CD4-positive, CD25-positive, alpha-beta regulatory T cell (primary cell): ENCODE measurements around the gene ABCA13. TPM values are rescaled to one million over a fixed set of nuclear protein-coding genes. Genes with fewer than 3 reads are reported as not detected.

ENCODE experiments used
- ATAC-seq, 2 donors: fragments of 150-1000 bp; cut with Tn5 transposase; one replicate each; pipeline ENCODE4 v1.10.0; 2021; ENCODE audit warnings: low read depth in 2 of 2, moderate number of reproducible peaks in 2 of 2, moderate library complexity in 1 of 2
- DNase-seq, 3 donors: peaks; one replicate each; pipeline versions ENCODE4 v3.0.0 to v3.0.0-alpha.2; 2012 to 2022; ENCODE audit warnings: mixed read lengths in 1 of 3
- H3K27ac ChIP-seq: one replicate; pipeline ENCODE4 v1.7.0; 2013; ENCODE audit warnings: mild to moderate bottlenecking, low read length; ENCODE audit not compliant: insufficient read depth, poor library complexity, severe bottlenecking
- H3K27me3 ChIP-seq: one replicate; pipeline ENCODE4 v1.7.0; 2013; ENCODE audit warnings: low read length; ENCODE audit not compliant: control insufficient read depth, insufficient read depth
- H3K36me3 ChIP-seq: one replicate; pipeline ENCODE4 v1.7.0; 2013; ENCODE audit warnings: mild to moderate bottlenecking, low read length, moderate library complexity; ENCODE audit not compliant: control insufficient read depth, insufficient read depth
- H3K4me1 ChIP-seq: 2 replicates; pipeline ENCODE4 v1.7.0; 2013; ENCODE audit warnings: mild to moderate bottlenecking, low read length; ENCODE audit not compliant: insufficient read depth, control insufficient read depth, poor library complexity, severe bottlenecking
- H3K4me3 ChIP-seq: one replicate; pipeline ENCODE4 v1.7.0; 2013; ENCODE audit warnings: low read depth, mild to moderate bottlenecking, low read length, moderate library complexity
- H3K9me3 ChIP-seq, 2 experiments: 1 replicate in 1 of 2; 2 replicates in 1 of 2; pipeline ENCODE4 v1.7.0; 2013; ENCODE audit warnings: low read length in 2 of 2, mild to moderate bottlenecking in 1 of 2, moderate library complexity in 1 of 2; ENCODE audit not compliant: control insufficient read depth in 2 of 2
- H3K27ac Mint-ChIP-seq, 3 donors: one replicate each; pipeline ENCODE4 v1.8.0; 2020 to 2022; ENCODE audit warnings: mild to moderate bottlenecking in 3 of 3, mixed read lengths in 3 of 3, moderate library complexity in 2 of 3
- H3K27me3 Mint-ChIP-seq: one replicate; pipeline ENCODE4 v1.8.0; 2022; ENCODE audit warnings: mild to moderate bottlenecking, mixed read lengths
- H3K36me3 Mint-ChIP-seq: one replicate; pipeline ENCODE4 v1.8.0; 2020; ENCODE audit warnings: mixed read lengths
- H3K4me1 Mint-ChIP-seq, 4 donors: one replicate each; pipeline ENCODE4 v1.8.0; 2020 to 2022; ENCODE audit warnings: mixed read lengths in 4 of 4, mild to moderate bottlenecking in 1 of 4
- H3K4me3 Mint-ChIP-seq, 4 donors: one replicate each; pipeline ENCODE4 v1.8.0; 2020 to 2022; ENCODE audit warnings: mild to moderate bottlenecking in 4 of 4, mixed read lengths in 4 of 4, moderate library complexity in 3 of 4
- H3K9me3 Mint-ChIP-seq, 7 donors: one replicate each; pipeline ENCODE4 v1.8.0; 2020 to 2022; ENCODE audit warnings: mixed read lengths in 7 of 7, mild to moderate bottlenecking in 3 of 7, moderate library complexity in 2 of 7
- polyA plus RNA-seq, 4 donors: library from polyadenylated mRNA; unstranded; fragments of 300-500 nt; fragmentation: Illumina TruSeq; gene quantifications; one replicate each; pipeline ENCODE4 v1.2.3, GENCODE V29; 2021
- total RNA-seq: library from RNA; stranded (reverse); gene quantifications from one replicate; pipeline ENCODE4 v1.2.3, GENCODE V29; 2022

The ABCA13 gene
- total and polyA plus RNA-seq, 5 donors from 2014 or later = 1.1 TPM; not detected in 4

DNA sequence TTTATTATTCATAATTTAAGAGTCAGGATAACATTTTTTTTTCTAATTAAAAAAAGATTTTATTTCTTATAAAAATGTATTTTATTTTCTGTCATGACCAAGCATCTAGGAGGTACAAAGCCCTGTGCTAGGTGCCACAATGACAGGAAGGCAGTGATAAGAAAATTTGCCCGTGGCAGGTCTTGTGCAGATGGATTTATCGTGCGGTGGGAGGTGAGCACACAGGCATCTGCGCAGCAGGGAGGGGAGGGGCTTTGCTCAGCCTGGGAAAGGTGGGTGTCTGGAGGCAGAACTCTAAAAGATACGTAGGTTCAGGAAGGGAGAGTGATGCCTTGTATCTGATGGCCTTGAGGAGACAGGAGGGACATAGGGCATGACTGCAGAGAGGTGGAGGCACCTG, 115.6 kb downstream of the ABCA13 start:
- Mint-ChIP-seq H3K4me3 (no peak overlapping the region), H3K9me3 (peaks cover 0 to 4% (median 0%) of the 10 kb centered on the region in 7 donors), H3K36me3 (no peaks in the 10 kb centered on the region), H3K27ac (no peak overlapping the region), H3K4me1 (no peaks in the 10 kb centered on the region), H3K27me3 (peaks cover 11% of the 10 kb centered on the region)
- no peak for DNase-seq
- Histone ChIP-seq H3K36me3 (no peaks in the 10 kb centered on the region), H3K9me3 (no peaks in the 10 kb centered on the region), H3K27ac (no peak overlapping the region), H3K27me3 (no peaks in the 10 kb centered on the region), H3K4me1 (no peaks in the 10 kb centered on the region), H3K4me3 (no peak overlapping the region)
- ATAC-seq = no peak

DNA sequence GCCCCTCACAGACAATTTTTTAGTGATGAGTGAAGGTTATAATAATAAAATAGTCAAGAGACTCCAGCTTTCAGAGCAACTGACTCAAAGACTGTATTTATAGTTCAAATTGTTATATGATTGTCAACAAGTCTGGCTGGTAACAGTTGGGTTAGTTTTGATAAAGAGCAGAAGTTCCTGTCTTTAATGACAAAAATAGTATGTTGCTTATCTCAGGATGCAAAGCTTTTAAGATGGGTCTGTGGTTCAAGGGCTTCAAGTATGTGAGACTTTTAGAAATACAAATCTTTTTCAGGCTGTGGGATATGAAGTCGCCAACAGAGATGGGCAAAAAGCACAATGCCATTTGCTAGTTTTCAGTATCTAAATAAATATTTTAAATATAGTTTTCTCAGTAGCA, 118.4 kb downstream of the ABCA13 start:
- no peaks in the 10 kb centered on the region for H3K9me3 ChIP-seq
- Mint-ChIP-seq H3K4me3 (no peak overlapping the region), H3K27me3 (peaks cover 7% of the 10 kb centered on the region), H3K36me3 (no peaks in the 10 kb centered on the region), H3K27ac (no peak overlapping the region), H3K4me1 (no peaks in the 10 kb centered on the region), H3K9me3 (peaks cover 0 to 4% (median 0%) of the 10 kb centered on the region in 7 donors)
- H3K27ac ChIP-seq = no peak overlapping the region
- no peak overlapping the region for H3K4me3 ChIP-seq
- no peaks in the 10 kb centered on the region for H3K36me3 ChIP-seq
- DNase-seq (no peak), ATAC-seq (no peak)
- no peaks in the 10 kb centered on the region for H3K4me1 ChIP-seq
- H3K27me3 ChIP-seq = no peaks in the 10 kb centered on the region

DNA sequence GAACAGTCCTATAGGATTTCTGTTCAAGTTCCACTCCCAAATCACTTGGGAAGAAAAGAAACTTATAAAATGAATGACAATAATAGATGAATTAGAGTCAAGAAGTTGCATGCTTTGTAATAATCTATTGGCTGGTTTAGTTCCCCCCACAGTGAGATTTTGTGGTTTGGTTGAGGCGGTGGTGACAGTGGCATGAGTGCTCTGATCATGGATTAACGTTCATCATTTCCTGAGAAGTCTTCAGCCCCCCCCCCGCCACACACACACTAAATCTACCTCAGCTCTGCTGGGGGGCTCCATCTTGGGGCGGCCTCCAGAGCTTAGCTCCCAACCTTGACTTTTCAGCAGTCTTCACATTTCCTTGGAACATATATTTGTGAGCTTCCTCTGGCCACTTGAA, 121.7 kb downstream of the ABCA13 start:
- ATAC-seq (no peak), DNase-seq (no peak)
- no peaks in the 10 kb centered on the region for H3K4me1 Mint-ChIP-seq
- peak overlapping the region in 1 of 3 donors; percentile 7 for H3K27ac Mint-ChIP-seq
- Histone ChIP-seq H3K4me1 (no peaks in the 10 kb centered on the region), H3K36me3 (no peaks in the 10 kb centered on the region), H3K4me3 (no peak overlapping the region), H3K9me3 (no peaks in the 10 kb centered on the region), H3K27me3 (no peaks in the 10 kb centered on the region), H3K27ac (no peak overlapping the region)
- H3K36me3 Mint-ChIP-seq = no peaks in the 10 kb centered on the region
- no peak overlapping the region for H3K4me3 Mint-ChIP-seq
- H3K27me3 Mint-ChIP-seq = no peaks in the 10 kb centered on the region
- H3K9me3 Mint-ChIP-seq = peaks cover 0 to 2% (median 0%) of the 10 kb centered on the region in 7 donors

DNA sequence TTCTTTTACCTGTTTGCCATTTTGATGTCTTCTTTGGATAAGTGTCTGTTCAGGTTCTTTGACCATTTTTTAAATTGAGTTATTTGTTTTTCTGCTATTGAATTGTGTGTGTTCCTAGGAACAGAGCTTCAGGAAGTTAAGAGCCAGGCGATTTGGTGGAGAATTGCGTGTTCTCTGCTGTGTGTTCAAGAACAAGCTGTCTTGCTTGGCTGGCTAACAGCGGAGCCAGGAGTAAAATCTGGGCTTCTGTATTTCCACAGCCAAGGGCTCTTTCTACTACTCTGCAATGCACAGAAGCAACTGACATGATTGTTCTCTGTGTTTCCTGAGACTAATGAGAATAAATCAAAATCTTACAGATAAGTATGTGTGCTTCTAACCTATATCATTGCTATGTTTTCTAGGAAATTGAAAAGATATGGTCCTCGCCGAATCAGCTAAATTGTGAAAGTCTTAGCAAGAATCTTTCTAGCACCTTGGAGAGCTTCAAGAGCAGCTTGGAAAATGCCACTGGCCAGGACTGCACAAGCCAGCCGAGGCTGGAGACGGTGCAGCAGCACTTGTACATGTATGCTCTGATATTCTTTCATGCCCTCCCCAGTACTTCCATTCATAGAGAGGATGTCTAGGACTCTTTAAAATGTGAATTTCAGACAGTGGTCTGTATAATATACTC, 124.2 kb downstream of the ABCA13 start:
- Histone ChIP-seq H3K4me1 (no peaks in the 10 kb centered on the region), H3K36me3 (no peaks in the 10 kb centered on the region), H3K9me3 (no peaks in the 10 kb centered on the region), H3K27ac (no peak overlapping the region), H3K27me3 (no peaks in the 10 kb centered on the region), H3K4me3 (no peak overlapping the region)
- Mint-ChIP-seq H3K9me3 (peaks cover 0 to 4% (median 0%) of the 10 kb centered on the region in 7 donors), H3K27ac (no peak overlapping the region), H3K36me3 (no peaks in the 10 kb centered on the region), H3K4me1 (no peaks in the 10 kb centered on the region), H3K27me3 (no peaks in the 10 kb centered on the region), H3K4me3 (no peak overlapping the region)
- DNase-seq (no peak), ATAC-seq (no peak)

DNA sequence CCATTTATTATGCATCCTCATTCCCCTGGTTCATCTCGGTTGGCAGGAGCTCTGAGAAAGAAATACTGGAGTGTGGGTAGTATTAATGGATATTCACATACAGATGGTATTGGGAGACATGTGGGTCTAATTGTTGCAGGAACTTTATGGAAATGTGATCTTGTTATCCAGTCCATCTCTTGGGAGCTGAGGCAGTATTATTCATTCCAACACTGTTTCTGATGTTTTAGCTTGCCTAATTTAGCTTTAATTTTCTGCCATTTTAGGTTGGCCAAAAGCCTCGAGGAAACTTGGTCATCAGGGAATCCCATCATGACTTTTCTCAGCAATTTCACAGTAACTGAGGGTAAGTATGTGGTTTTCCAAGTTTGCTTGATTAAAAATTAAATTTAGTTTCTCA, 125.7 kb downstream of the ABCA13 start:
- no peak for ATAC-seq
- Histone ChIP-seq H3K9me3 (no peaks in the 10 kb centered on the region), H3K36me3 (no peaks in the 10 kb centered on the region), H3K27me3 (no peaks in the 10 kb centered on the region), H3K4me1 (no peaks in the 10 kb centered on the region), H3K4me3 (no peak overlapping the region), H3K27ac (no peak overlapping the region)
- DNase-seq = no peak
- peaks cover 0 to 4% (median 0%) of the 10 kb centered on the region in 7 donors for H3K9me3 Mint-ChIP-seq
- H3K4me3 Mint-ChIP-seq = no peak overlapping the region
- H3K4me1 Mint-ChIP-seq = no peaks in the 10 kb centered on the region
- no peaks in the 10 kb centered on the region for H3K27me3 Mint-ChIP-seq
- no peaks in the 10 kb centered on the region for H3K36me3 Mint-ChIP-seq
- H3K27ac Mint-ChIP-seq = no peak overlapping the region

DNA sequence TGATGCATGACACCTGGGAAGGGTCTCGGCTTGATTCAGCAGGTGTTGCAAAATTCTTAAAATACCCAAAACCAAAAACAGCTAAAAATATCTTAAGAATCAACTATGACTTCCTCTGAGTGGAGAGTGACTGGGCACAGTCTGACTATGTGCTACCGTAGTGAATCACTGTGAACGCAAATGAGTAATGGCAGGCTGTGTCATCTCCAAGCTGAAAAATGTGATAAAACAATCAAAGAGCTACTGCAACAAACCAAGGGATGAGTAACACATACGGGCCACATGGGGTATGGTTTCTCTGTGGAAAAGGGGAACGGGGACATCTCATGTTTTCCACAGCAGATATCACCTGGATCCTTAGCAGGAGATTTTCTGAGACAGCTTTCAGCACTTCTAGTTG, 127.5 kb downstream of the ABCA13 start:
- peak in 1 of 3 donors; percentile 7 for DNase-seq
- Histone ChIP-seq H3K4me1 (no peaks in the 10 kb centered on the region), H3K27me3 (no peaks in the 10 kb centered on the region), H3K9me3 (no peaks in the 10 kb centered on the region), H3K27ac (no peak overlapping the region), H3K36me3 (no peaks in the 10 kb centered on the region), H3K4me3 (no peak overlapping the region)
- no peak overlapping the region for H3K27ac Mint-ChIP-seq
- no peak for ATAC-seq
- H3K27me3 Mint-ChIP-seq = peaks cover 6% of the 10 kb centered on the region
- H3K4me3 Mint-ChIP-seq = no peak overlapping the region
- no peaks in the 10 kb centered on the region for H3K4me1 Mint-ChIP-seq
- H3K9me3 Mint-ChIP-seq = peaks cover 0 to 3% (median 0%) of the 10 kb centered on the region in 7 donors
- H3K36me3 Mint-ChIP-seq = no peaks in the 10 kb centered on the region

DNA sequence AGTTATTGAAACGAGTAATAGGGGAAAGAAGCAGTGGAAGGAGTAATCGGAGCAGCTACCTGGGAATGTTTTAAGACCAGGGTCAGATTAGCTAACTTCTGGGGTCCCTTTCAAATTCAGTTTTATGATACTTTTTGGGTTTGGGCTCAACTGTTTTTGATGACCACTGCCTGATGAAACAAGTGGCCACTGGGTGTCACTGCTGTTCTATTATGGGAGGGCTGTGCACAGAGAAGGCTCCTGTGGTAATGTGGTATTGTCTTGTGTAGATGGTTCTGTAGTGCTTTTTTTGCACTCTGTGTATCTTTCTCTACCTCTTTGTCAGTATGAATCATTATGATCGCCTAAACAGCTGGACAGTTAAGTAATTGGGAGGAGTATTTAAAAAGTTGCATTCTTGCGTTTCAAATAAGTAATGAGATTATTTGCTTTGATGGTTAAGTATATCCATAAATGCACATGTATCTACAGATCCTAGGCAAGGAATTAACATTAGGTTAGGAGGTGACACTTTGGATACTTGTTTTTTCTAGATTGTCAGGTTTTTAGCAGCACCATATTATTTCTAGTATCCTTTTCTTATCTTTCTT, 128.4 kb downstream of the ABCA13 start:
- peak in 1 of 3 donors; percentile 43 for DNase-seq

DNA sequence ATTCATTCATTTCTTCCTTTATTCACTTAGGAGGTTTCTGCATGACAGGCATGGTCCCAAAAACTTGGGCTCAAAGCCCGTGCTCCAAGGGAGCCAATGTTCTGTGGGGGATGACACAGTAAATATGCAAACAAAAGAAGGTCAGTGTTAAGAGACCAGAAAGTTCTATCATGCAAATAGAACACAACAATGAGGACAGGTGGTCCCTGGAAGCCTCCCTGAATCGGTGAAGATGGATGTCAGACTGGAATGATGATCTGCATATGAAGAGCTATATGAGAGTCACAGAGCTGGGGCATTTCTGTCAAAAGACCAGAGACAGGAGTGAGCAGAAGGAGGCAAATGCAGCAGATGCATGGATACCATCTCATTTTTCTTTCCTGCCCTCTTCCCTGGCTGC, 129.0 kb downstream of the ABCA13 start:
- peaks cover 6% of the 10 kb centered on the region for H3K27me3 Mint-ChIP-seq
- Histone ChIP-seq H3K27ac (no peak overlapping the region), H3K27me3 (no peaks in the 10 kb centered on the region), H3K4me3 (no peak overlapping the region), H3K9me3 (no peaks in the 10 kb centered on the region), H3K36me3 (no peaks in the 10 kb centered on the region), H3K4me1 (no peaks in the 10 kb centered on the region)
- ATAC-seq (no peak), DNase-seq (no peak)
- H3K27ac Mint-ChIP-seq = no peak overlapping the region
- no peaks in the 10 kb centered on the region for H3K36me3 Mint-ChIP-seq
- no peak overlapping the region for H3K4me3 Mint-ChIP-seq
- no peaks in the 10 kb centered on the region for H3K4me1 Mint-ChIP-seq
- H3K9me3 Mint-ChIP-seq = peaks cover 0 to 3% (median 0%) of the 10 kb centered on the region in 7 donors

More for the DNA sequence above, 128.4 kb downstream of the ABCA13 start:
- H3K4me3 Mint-ChIP-seq = no peak overlapping the region
- H3K4me1 Mint-ChIP-seq = no peaks in the 10 kb centered on the region
- no peak overlapping the region for H3K27ac Mint-ChIP-seq
- H3K36me3 Mint-ChIP-seq = no peaks in the 10 kb centered on the region
- no peak for ATAC-seq
- Histone ChIP-seq H3K4me1 (no peaks in the 10 kb centered on the region), H3K9me3 (no peaks in the 10 kb centered on the region), H3K27me3 (no peaks in the 10 kb centered on the region), H3K27ac (no peak overlapping the region), H3K4me3 (no peak overlapping the region), H3K36me3 (no peaks in the 10 kb centered on the region)
- H3K9me3 Mint-ChIP-seq = peaks cover 0 to 3% (median 0%) of the 10 kb centered on the region in 7 donors
- H3K27me3 Mint-ChIP-seq = peaks cover 6% of the 10 kb centered on the region
